Measurements from ENCODE around the gene PCDH15. TPM values are rescaled to one million over a fixed set of nuclear protein-coding genes. Genes with fewer than 3 reads are reported as not detected.

PCDH15 gene
- total RNA-seq, 4 donors from 2014 or later: 0.70 to 2.3 TPM; not detected in 2

DNA sequence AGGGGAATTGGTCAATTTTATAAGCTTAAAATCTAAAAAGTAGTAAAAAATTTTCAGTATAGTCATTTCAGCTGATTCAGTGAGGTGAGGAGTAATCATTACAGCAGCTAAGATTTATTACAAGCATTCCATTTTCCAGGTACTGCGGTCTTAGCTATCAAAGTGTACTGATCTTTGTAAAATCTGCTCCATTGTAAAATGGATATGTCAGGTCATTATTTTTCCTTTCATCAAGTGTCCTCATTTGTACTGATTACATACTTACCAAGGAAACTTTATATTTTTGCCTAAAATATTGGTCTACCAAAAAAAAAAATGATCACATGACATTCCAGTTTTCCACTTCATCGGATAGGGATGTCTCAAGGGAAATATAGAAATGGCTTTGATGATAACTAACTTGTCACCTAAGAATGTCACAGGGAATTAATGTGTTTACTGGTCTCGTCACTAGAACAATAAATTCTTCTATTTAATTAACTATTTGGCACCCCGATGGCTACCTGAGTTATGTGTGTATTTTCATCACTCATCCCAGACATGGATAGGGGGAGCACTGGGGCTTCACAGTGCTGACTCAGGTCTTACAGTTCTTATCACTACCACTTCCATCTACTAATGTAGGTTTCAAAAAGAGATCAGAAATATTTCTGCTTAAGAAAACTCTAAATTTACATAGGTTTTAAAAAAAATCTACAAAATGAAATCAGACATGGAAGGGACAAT is 948.4 kb downstream of the PCDH15 start:
- no peaks in the 10 kb centered on the region for H3K4me1 ChIP-seq
- intact Hi-C loops (cut with DNase I; ENCODE audit: low total_unique reads): no loop called here
- TF ChIP-seq POLR2A (IDR thresholded peaks at IDR 0.05): no peak
- TF ChIP-seq, protein P1, sequence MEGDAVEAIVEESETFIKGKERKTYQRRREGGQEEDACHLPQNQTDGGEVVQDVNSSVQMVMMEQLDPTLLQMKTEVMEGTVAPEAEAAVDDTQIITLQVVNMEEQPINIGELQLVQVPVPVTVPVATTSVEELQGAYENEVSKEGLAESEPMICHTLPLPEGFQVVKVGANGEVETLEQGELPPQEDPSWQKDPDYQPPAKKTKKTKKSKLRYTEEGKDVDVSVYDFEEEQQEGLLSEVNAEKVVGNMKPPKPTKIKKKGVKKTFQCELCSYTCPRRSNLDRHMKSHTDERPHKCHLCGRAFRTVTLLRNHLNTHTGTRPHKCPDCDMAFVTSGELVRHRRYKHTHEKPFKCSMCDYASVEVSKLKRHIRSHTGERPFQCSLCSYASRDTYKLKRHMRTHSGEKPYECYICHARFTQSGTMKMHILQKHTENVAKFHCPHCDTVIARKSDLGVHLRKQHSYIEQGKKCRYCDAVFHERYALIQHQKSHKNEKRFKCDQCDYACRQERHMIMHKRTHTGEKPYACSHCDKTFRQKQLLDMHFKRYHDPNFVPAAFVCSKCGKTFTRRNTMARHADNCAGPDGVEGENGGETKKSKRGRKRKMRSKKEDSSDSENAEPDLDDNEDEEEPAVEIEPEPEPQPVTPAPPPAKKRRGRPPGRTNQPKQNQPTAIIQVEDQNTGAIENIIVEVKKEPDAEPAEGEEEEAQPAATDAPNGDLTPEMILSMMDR (IDR thresholded peaks at IDR 0.05): no peak
- H3K36me3 ChIP-seq: no peaks in the 10 kb centered on the region
- H3K27me3 ChIP-seq: no peaks in the 10 kb centered on the region
- no peak for DNase-seq
- H3K4me3 ChIP-seq: no peak overlapping the region
- H3K9me3 ChIP-seq: no peaks in the 10 kb centered on the region
- H3K27ac ChIP-seq: no peak overlapping the region

DNA sequence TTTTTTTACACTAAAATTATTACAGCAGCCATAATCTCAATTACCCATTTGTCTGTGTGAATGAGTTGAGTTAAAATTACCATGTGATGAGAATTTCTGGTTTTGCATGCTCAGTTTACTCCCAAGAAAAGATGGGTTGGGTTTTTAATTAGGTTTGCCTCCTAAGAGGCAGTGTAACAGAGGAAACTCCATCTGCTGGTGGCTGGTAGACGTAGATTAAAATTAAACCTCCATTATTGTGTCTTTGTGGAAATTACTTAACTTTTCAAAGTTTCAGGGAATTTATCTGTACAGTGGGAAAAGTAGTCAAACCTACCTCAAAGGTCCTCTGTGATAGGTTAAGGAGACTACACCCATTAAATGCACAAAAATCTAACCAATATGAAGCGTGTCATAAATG is 954.2 kb downstream of the PCDH15 start:
- no peak overlapping the region for H3K4me3 ChIP-seq
- intact Hi-C loops (cut with DNase I; ENCODE audit: low total_unique reads): no loop called here
- H3K36me3 ChIP-seq: no peaks in the 10 kb centered on the region
- no peak for TF ChIP-seq POLR2A (IDR thresholded peaks at IDR 0.05)
- TF ChIP-seq, protein P1 (IDR thresholded peaks at IDR 0.05): no peak
- DNase-seq: no peak
- no peaks in the 10 kb centered on the region for H3K27me3 ChIP-seq
- H3K9me3 ChIP-seq: no peaks in the 10 kb centered on the region
- no peaks in the 10 kb centered on the region for H3K4me1 ChIP-seq
- H3K27ac ChIP-seq: no peak overlapping the region

DNA sequence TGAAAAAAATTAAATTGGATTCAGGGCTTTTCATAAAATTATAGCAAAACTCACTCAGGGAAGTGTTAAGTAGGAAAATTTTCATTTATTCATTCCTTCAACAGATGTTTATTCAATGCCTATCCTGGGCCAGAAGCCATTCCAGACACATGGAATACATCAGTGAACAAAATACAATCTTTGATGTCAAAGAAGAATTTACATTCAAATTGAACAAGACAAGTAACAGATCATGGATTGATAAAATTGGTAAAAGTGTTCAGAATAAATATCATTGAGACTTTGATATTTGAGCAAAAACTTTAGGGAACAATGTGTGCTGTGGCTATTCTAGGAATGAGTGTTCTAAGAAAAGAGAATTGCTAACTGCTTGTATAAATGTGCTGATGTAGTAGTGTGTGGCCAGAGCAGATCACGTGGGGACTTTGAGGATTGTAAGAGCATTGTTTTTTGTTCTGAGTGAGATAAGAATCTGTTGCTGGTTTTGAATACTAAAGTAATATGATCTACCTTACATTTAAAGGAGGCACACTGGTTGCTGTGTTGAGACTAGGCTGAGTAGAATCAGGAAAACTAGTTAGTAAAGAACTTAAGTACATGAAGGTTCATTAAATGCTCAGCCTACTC is 957.2 kb downstream of the PCDH15 start:
- Histone ChIP-seq H3K27ac (no peak overlapping the region), H3K36me3 (no peaks in the 10 kb centered on the region), H3K4me3 (no peak overlapping the region), H3K27me3 (no peaks in the 10 kb centered on the region), H3K9me3 (no peaks in the 10 kb centered on the region), H3K4me1 (no peaks in the 10 kb centered on the region)
- DNase-seq: no peak
- TF ChIP-seq, protein P1 (IDR thresholded peaks at IDR 0.05): no peak
- TF ChIP-seq POLR2A (IDR thresholded peaks at IDR 0.05): no peak
- intact Hi-C loops (cut with DNase I; ENCODE audit: low total_unique reads): no loop called here

DNA sequence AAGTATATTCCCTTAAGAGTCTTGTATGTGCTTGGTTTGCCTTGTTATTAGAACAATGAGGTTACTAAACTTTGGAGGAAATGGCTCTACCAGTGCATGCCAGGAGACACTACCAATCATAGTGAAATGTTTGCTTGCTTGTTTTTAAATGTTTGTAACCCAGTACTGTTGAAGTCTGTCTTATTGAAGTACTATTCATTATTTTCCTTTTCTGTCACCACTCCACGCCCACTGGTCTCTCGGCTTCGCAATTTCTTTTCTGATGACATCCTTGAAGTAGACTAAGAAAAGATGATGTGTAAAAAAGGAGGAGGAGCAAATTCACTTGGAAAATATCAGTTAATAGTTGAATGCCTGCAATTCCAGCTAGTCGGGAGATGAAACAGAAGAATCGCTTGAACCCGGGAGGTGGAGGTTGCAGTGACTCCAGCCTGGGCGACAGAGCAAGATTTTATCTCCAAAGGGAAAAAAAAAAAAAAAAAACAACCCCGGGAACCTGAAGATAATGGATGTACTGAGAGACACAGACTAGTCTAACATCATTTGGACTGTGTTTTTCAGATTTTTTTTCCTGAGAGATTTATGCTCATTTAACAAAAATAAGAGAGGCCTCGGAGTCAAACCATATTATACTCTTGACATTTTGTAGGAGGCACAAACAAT is 959.4 kb downstream of the PCDH15 start:
- Histone ChIP-seq H3K27ac (no peak overlapping the region), H3K9me3 (no peaks in the 10 kb centered on the region), H3K36me3 (no peaks in the 10 kb centered on the region), H3K4me1 (no peaks in the 10 kb centered on the region), H3K4me3 (no peak overlapping the region), H3K27me3 (no peaks in the 10 kb centered on the region)
- TF ChIP-seq, protein P1 (IDR thresholded peaks at IDR 0.05): no peak
- no peak for TF ChIP-seq POLR2A (IDR thresholded peaks at IDR 0.05)
- intact Hi-C loops (cut with DNase I; ENCODE audit: low total_unique reads): no loop called here
- no peak for DNase-seq

DNA sequence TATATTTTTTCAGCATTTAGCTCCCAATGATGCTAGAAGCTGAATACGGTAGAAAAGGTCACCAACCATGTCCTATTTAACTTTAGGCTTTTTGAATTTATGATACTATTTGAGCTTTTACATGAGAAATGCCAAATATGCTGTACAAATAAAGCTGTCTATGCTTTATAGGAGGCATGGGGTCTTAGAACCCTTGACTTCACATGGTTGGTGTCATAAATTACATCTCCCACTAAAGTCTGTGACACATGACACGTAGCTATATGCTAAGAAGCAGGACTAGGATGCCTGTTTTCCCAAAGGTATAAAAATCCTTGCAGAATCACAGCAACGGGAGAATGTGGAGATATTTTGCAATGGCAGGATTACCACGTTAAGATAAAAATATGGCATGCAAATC is 960.4 kb downstream of the PCDH15 start:
- DNase-seq: no peak
- H3K4me1 ChIP-seq: no peaks in the 10 kb centered on the region
- intact Hi-C loops (cut with DNase I; ENCODE audit: low total_unique reads): no loop called here

More for the DNA sequence above, 960.4 kb downstream of the PCDH15 start:
- Histone ChIP-seq H3K27ac (no peak overlapping the region), H3K9me3 (no peaks in the 10 kb centered on the region), H3K27me3 (no peaks in the 10 kb centered on the region), H3K4me3 (no peak overlapping the region), H3K36me3 (no peaks in the 10 kb centered on the region)
- TF ChIP-seq, protein P1 (IDR thresholded peaks at IDR 0.05): no peak
- no peak for TF ChIP-seq POLR2A (IDR thresholded peaks at IDR 0.05)
